HG03354 (cell line): ENCODE measurements around the gene PRDM16.

Experiments used
- ATAC-seq: cut with Tn5 transposase; IDR thresholded peaks from one replicate; pipeline ENCODE4 v1.9.1; 2021; ENCODE audit warnings: mild to moderate bottlenecking; ENCODE audit not compliant: unreplicated experiment, poor library complexity, severe bottlenecking

Gene PRDM16

DNA sequence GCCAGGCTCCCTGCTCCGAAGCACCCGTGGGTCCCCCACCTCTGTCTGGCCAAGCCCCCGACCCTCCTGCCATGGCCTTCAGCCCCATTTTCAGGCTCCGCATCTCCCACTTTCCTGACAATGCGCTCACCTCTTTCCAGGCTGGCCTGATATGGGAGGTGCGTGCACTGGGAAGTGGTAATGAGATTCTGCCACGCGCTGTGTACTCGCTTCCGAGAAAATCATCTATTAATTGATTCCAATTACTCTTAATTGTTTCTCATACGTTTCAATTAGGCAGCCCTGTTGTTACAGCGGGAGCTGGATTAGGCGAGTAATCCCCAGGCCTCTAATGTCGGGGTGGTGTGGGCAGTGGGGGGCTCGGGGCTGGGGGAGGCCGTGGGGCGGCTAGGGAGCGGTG, 263.0 kb downstream of the PRDM16 start:
- no peak for ATAC-seq

GRCh38 chr1:3332662-3333061, 263.7 kb downstream of the PRDM16 start:
- no peak for ATAC-seq

DNA sequence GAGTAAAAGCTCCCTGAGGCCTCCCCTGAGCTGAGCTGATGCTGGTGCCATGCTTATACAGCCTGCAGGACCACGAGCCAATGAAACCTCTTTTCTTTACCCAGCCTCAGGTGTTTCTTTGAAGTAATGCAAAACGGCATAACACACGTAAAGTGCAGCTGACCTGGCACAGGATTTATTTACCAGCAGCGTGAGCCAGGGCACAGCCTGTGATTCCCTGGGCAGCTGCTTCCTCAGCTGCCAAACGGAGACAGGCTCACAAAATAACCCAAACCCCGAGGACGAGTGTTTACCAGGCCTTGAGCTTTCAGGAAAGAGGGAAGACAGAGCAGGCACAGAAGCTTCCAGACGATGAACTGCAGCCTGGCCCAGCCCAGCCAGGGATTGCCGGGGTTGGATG, 264.9 kb downstream of the PRDM16 start:
- no peak for ATAC-seq

DNA sequence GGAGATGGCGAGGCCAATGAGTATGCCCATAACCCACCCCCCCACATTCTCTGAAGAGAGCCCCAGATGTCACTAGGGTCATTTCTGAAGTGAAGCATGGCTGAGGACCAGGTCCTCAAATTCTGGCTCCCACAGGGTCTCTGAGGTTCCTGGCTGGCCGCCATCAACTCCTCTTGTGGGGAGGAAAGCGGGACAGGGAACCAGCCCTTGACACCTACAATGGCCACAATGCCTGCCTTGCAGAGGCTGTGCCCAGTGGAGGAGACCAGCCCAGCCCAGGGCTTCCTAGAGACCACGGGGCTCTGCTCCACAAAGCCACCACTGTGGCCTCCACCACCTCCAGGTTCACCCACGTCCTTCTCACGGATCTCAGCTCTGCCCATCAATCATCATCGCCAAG, 265.4 kb downstream of the PRDM16 start:
- no peak for ATAC-seq

GRCh38 chr1:3335754-3336640, 267.0 kb downstream of the PRDM16 start:
- no peak for ATAC-seq

DNA sequence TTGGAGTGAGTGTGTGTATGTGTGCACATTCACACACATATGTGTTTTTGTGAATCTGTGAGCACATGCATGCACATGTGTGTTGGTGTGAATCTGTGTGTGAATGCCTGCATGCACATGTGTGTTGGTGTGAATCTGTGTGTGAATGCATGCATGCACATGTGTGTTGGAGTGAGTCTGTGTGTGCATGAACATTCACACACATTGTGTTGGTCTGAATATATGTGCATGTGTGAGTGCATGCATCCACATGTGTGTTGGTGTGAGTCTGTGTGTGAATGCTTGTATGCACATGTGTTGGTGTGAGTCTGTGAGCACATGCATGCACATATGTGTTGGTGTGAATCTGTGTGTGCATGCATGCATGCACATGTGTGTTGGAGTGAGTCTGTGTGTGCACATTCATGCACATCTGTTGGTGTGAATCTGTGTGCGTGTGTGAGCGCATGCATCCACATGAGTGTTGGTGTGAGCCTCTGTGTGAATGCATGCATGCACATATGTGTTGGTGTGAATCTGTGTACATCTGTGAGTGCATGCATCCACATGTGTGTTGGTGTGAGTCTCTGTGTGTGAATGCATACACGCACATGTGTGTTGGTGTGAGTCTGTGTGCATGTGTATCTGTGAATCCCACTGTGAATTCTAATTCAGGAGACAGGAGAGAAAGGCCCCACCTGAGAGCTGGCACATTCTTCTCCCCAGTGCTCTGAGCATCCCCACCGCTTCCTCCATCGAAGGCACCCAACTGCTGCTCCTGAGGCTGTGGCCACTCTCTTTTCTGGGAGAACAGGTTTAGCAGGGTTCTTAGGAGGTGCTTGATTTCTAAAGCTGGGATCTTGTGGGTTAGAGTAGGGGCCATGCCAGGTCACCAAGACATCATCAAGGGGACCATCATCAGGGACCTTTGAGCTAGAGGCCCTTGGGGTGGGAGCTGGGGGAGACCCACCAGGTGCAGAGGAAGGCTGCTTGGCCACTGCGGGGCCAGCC, 267.9 kb downstream of the PRDM16 start:
- no peak for ATAC-seq

DNA sequence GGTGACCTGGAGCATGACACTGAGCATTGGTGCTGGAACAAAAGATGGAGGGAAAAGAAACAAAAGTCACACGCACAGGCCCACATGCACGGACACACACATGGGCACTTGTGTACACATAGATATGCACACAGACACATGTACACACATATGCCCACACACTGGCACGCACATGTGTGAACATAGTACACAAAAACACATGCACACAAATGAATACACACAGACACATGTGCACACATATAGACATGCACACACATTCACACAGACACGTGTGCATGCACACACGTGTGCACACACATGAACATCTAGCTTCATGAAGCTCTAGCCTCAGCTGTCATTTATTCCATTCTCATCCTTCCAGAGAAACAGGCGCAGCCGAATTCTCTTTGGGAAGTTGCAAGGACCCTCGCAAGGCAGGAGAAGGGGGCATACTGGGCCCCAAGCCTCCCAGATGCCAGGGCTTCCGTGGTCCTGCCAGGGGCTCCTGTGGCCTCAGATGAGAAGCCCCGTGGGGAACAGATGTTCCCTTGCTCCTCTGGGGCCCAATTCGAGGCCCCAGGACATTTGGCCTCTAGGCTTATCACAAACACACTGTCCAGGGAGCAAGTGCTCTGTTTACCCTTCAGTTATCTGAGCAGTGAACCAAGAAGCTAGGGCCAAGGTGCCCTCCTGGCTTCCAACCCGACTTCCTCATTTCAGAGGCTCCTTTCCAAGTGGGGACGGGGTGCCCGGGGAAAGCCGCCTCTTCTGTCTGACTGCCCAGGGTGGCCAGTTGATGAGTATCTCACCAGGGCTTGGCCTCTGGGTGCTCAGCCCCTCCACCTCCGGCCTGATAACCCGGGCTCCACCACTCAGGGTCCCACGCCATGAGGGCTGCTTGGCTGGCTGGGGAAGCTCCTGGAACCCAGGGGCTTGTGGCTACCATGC, 269.1 kb downstream of the PRDM16 start:
- ATAC-seq = no peak

GRCh38 chr1:3338725-3339070, 269.7 kb downstream of the PRDM16 start:
- no peak for ATAC-seq

DNA sequence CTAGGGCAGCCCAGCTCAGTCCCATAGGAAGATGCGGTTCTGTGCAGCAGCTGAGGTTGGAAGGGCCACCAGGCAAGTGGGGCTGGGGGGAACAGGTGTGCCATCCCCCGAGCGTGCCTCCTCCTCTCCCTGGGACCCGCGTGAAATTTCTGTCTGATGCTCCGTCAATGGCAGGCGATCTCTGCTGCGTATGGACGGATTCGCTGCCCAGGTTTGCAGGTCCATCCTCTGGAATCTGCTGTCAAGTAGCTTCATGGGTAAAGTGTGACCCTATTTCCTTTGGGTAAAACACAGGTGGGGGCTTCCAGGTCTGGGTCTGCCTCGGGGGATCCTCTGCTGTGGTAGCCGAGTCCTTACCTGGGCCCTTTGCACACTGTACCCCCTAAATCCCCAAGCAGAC, 270.9 kb downstream of the PRDM16 start:
- no peak for ATAC-seq

DNA sequence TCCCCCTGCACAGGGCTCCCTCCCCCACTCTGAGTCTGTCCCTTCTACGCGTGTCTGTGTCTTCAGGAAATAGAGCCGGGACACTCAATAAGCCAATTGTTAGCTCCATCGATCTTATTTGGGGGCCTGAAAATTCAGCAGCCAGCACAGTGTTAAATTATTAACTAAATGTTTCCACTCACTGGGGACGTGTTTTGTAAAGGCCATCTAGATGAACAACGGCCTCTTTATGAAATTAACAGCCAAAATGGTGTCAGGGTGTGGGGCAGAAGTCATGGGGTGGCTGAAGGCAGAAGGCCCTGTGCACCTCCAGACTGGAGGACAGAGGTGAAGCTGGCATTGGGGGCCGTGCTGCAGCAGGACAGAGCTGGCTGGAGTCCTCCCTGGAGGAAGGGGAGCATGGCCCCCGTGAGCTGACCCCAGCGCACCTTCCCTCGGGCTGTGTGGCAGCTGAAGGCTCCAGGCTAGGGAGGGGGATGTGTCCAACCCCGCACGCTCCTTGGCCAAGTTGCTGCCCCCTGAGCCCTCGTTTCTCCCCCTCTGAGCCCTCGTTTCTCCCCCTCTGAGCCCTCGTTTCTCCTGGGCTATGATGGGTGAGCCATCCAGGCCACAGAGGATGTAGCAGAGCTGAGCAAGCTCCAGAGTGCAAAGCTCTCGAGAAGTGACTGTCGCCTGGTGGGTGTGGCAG, 271.7 kb downstream of the PRDM16 start:
- ATAC-seq = no peak

DNA sequence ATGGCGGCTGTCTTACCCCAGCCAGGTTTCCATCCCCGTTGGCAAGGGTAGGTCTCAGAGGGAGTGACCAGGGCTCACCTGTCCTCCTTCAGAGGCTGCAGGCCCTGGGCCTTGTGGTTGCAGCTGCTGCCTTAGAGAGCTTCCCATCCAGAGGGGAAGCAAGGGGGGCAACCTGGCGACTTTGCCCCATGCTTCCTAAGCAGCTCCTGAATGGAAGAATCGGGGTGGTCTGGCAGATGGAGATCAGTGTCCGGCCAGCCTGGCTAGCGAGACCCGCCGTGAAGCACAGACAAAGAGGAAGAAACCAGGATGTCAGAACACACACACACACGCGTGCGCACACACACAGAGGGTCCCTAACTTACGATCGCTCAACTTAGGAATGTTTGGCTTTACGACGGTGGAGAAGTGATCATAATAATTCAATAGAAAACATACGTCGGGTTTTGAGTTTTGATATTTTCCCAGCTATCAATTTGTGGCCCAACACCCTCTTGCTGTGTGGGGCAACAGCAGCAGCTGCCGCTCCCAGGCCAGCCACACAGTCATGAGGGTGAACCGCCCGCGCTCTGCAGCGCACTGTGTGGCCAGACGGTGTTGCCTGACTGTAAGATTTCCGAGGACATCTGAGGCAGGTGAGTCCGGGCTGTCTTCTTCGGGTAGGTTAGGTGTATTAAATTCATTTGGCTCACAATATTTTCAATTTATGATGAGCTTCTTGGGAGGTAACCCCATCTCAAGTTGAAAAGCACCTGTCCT, 272.4 kb downstream of the PRDM16 start:
- no peak for ATAC-seq

GRCh38 chr1:3342960-3343359, 274.0 kb downstream of the PRDM16 start:
- ATAC-seq = no peak

- ATAC-seq = no peak
Measured at GRCh38 chr1:3344395-3344794, 275.4 kb downstream of the PRDM16 start.

- ATAC-seq = no peak
Measured at GRCh38 chr1:3345792-3346191, 276.8 kb downstream of the PRDM16 start.

GRCh38 chr1:3346478-3346877, 277.5 kb downstream of the PRDM16 start:
- ATAC-seq = no peak

- ATAC-seq = no peak
Measured at GRCh38 chr1:3347257-3348020, 278.4 kb downstream of the PRDM16 start.

DNA sequence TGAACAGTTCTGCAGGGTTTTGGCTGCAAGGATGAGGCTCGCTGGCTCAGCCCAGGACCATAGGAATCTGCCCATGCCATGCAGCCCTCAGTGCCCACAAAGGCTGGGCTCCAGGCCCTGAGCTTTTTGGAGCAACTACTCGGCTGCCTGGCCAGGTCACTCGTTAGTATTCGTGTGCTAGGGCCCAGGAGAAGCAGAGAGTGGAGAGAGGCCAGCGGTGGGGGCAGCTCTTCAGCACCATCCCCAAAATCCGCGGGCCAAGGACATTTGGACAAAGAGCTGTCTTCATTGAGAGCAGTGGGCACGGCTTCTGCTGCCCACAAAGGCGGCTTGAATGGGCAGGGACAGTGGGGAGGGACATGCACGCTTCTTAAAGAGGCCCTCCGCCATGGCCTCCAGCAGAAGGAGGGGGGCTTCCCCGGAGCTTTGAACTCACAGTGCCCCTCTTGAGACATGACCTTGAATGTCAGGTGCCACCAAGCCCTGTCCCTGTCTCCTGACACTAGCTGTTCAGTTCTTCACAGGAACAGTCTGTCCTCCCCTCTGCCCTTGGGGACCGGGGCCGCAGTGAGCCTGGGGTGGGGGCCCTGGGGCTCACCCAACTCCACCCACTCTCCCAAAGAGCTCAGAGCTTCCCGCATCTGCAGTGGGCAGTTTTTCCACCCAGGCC, 279.3 kb downstream of the PRDM16 start:
- no peak for ATAC-seq
